Loucy (cell line): ENCODE results near the gene GLRX5.
A peak's percentile ranks its signal among the peaks of the same experiment; 100 is the strongest.

Experiments
- H2AFZ ChIP-seq: fragments of 200-600 bp; sonication (generic); 2 replicates; pipeline ENCODE4 v1.6.0; 2016; ENCODE audit warnings: antibody characterized with exemption, mild to moderate bottlenecking, low read length, moderate library complexity
- H3F3A ChIP-seq: fragments of 200-600 bp; 2 replicates; pipeline ENCODE4 v1.6.0; 2016; ENCODE audit warnings: antibody characterized with exemption, low read depth, mild to moderate bottlenecking
- H3K27me3 ChIP-seq: fragments of 200-600 bp; sonication (generic); 2 replicates; pipeline ENCODE4 v1.6.1; 2014; ENCODE audit warnings: low read length, mild to moderate bottlenecking; ENCODE audit not compliant: insufficient read depth, poor library complexity, severe bottlenecking
- H3K36me3 ChIP-seq: fragments of 200-600 bp; sonication (generic); 2 replicates; pipeline ENCODE4 v1.6.1; 2016; ENCODE audit warnings: low read length; ENCODE audit not compliant: insufficient read depth
- H3K4me1 ChIP-seq: fragments of 200-600 bp; sonication (generic); 2 replicates; pipeline ENCODE4 v1.5.1; 2014; ENCODE audit warnings: low read length, mild to moderate bottlenecking; ENCODE audit not compliant: insufficient read depth, poor library complexity, severe bottlenecking
- H3K4me2 ChIP-seq: fragments of 200-600 bp; sonication (generic); 2 replicates; pipeline ENCODE4 v1.6.0; 2014; ENCODE audit warnings: antibody characterized with exemption, low read length, low read depth, mild to moderate bottlenecking; ENCODE audit not compliant: poor library complexity, severe bottlenecking
- H3K4me3 ChIP-seq: fragments of 200-600 bp; sonication (generic); 2 replicates; pipeline ENCODE4 v1.5.1; 2014; ENCODE audit warnings: low read length, mild to moderate bottlenecking, mixed read lengths; ENCODE audit not compliant: poor library complexity, severe bottlenecking
- H3K79me2 ChIP-seq: fragments of 200-600 bp; sonication (generic); 2 replicates; pipeline ENCODE4 v1.6.1; 2014; ENCODE audit warnings: low read length; ENCODE audit not compliant: insufficient read depth
- H3K9ac ChIP-seq: fragments of 200-600 bp; sonication (generic); 2 replicates; pipeline ENCODE4 v1.6.0; 2014; ENCODE audit warnings: mild to moderate bottlenecking, low read depth, low read length, moderate library complexity; ENCODE audit not compliant: poor library complexity, severe bottlenecking
- H3K9me2 ChIP-seq: fragments of 200-600 bp; sonication (generic); replicated peaks from 2 replicates; pipeline ENCODE4 v1.6.1; 2016; ENCODE audit warnings: low read depth, low read length, mixed read lengths
- H3K9me3 ChIP-seq: fragments of 200-600 bp; sonication (generic); 2 replicates; pipeline ENCODE4 v1.6.1; 2014; ENCODE audit warnings: mild to moderate bottlenecking, antibody characterized with exemption, low read length, low read depth; ENCODE audit not compliant: insufficient read depth
- H4K20me1 ChIP-seq: fragments of 200-600 bp; sonication (generic); 2 replicates; pipeline ENCODE4 v1.6.0; 2014; ENCODE audit warnings: antibody characterized with exemption, low read length, mild to moderate bottlenecking; ENCODE audit not compliant: insufficient read depth, poor library complexity, severe bottlenecking
- EZH2phosphoT487 ChIP-seq: fragments of 200-600 bp; IDR thresholded peaks from 2 replicates; pipeline ENCODE4 v1.6.1; 2018; ENCODE audit warnings: antibody characterized with exemption, mild to moderate bottlenecking, moderate library complexity, borderline replicate concordance
- TF ChIP-seq, protein P1 (sequence below): fragments of 200-600 bp; sonication (generic); conservative IDR thresholded peaks from 2 replicates; pipeline ENCODE4 v1.5.1; 2014; ENCODE audit warnings: mild to moderate bottlenecking, antibody characterized with exemption, low read length

Gene GLRX5

GRCh38 chr14:95516554-95517181 lies 18.2 kb upstream of the GLRX5 start, which contains the start of gene SYNE3:
SYNE3 (minus strand) TSS chr14:95516650; CDS start chr14:95475821, 40,829 bp downstream.
- Histone ChIP-seq H3K9ac (peak within 1 kb of the TSS; percentile 26), H3K4me2 (peak within 1 kb of the TSS; percentile 17), H3K9me2 (no peaks in the 10 kb centered on the region), H2AFZ (no peak within 1 kb of the TSS), H4K20me1 (no peaks in the 10 kb centered on the region), H3K27me3 (no peaks in the 10 kb centered on the region), H3K9me3 (no peaks in the 10 kb centered on the region), H3K36me3 (no peaks in the 10 kb centered on the region), H3F3A (no peaks in the 10 kb centered on the region), H3K4me1 (peaks cover 47% of the 10 kb centered on the region), H3K79me2 (no peaks in the 10 kb centered on the region), H3K4me3 (peak within 1 kb of the TSS; percentile 20)
- TF ChIP-seq, protein P1, sequence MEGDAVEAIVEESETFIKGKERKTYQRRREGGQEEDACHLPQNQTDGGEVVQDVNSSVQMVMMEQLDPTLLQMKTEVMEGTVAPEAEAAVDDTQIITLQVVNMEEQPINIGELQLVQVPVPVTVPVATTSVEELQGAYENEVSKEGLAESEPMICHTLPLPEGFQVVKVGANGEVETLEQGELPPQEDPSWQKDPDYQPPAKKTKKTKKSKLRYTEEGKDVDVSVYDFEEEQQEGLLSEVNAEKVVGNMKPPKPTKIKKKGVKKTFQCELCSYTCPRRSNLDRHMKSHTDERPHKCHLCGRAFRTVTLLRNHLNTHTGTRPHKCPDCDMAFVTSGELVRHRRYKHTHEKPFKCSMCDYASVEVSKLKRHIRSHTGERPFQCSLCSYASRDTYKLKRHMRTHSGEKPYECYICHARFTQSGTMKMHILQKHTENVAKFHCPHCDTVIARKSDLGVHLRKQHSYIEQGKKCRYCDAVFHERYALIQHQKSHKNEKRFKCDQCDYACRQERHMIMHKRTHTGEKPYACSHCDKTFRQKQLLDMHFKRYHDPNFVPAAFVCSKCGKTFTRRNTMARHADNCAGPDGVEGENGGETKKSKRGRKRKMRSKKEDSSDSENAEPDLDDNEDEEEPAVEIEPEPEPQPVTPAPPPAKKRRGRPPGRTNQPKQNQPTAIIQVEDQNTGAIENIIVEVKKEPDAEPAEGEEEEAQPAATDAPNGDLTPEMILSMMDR: no peak
- no peak for TF ChIP-seq EZH2phosphoT487

GRCh38 chr14:95518045-95518751 lies 16.7 kb upstream of the GLRX5 start:
- no peaks in the 10 kb centered on the region for H3K79me2 ChIP-seq
- H3K4me2 ChIP-seq: peak overlapping the region; percentile 80
- TF ChIP-seq, protein P1: no peak
- H3K9me2 ChIP-seq: no peaks in the 10 kb centered on the region
- no peaks in the 10 kb centered on the region for H3K36me3 ChIP-seq
- peaks cover 53% of the 10 kb centered on the region for H3K4me1 ChIP-seq
- H4K20me1 ChIP-seq: no peaks in the 10 kb centered on the region
- peak overlapping the region; percentile 18 for H3K4me3 ChIP-seq
- H3F3A ChIP-seq: no peaks in the 10 kb centered on the region
- H2AFZ ChIP-seq: peak overlapping the region; percentile 24; the same call in 1 of the 2 replicates
- H3K9me3 ChIP-seq: no peaks in the 10 kb centered on the region
- H3K27me3 ChIP-seq: no peaks in the 10 kb centered on the region
- peak overlapping the region; percentile 74 for H3K9ac ChIP-seq

DNA sequence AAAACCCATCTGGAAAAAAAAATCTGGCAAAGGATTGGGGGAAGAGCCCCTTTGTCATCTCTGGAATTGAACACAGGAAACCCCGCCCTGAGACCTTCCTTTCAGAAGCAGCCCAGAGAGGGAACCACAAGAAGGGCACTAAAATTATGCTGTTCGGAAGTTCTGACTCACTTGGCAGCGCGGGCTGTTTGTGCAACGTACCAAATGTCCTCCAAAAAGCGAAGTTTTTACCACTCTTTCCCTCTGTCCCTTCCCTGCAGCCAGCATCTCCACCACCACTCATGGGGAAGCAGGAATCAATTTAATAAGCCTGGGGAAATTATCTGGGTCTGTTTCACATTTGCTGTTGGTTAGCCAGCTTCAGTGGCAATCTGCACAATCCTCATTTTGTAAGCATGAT lies 15.2 kb upstream of the GLRX5 start:
- H3K9ac ChIP-seq: peak overlapping the region; percentile 74
- peak overlapping the region; percentile 80 for H3K4me2 ChIP-seq
- H3K4me1 ChIP-seq: peaks cover 68% of the 10 kb centered on the region
- no peaks in the 10 kb centered on the region for H3K9me3 ChIP-seq
- peak overlapping the region; percentile 54; the same call in 1 of the 2 replicates for H2AFZ ChIP-seq
- H3K79me2 ChIP-seq: no peaks in the 10 kb centered on the region
- no peaks in the 10 kb centered on the region for H3K36me3 ChIP-seq
- no peaks in the 10 kb centered on the region for H3K9me2 ChIP-seq
- peak overlapping the region; percentile 65 for H3K4me3 ChIP-seq
- H3F3A ChIP-seq: no peaks in the 10 kb centered on the region
- TF ChIP-seq EZH2phosphoT487: no peak
- TF ChIP-seq, protein P1: no peak
- H4K20me1 ChIP-seq: no peaks in the 10 kb centered on the region
- no peaks in the 10 kb centered on the region for H3K27me3 ChIP-seq
